Stimulated activated CD4-positive, alpha-beta T cell treated with anti-CD3 and anti-CD28 coated beads, Interleukin-12 subunit alpha, Interleukin-12 subunit beta, amount 100 ng/mL, for 4 hours (primary cell): ENCODE measurements around the gene SECTM1.
"Not testable (repeated sequence)": the region's sequence is repeated elsewhere in the genome, so short reads cannot be mapped to it uniquely, and the experiment has no call there.

Source experiments
- DNase-seq: peaks from one replicate; pipeline ENCODE4 v3.0.0-alpha.2; 2020

The SECTM1 gene

GRCh38 chr17:82333279-82334171, at the start of gene SECTM1:
Gene SECTM1 (minus strand): TSS chr17:82333766. CDS start chr17:82327240, 6,526 bp downstream.
- peak; percentile 27 for DNase-seq

GRCh38 chr17:82382933-82383255, 49.3 kb upstream of the SECTM1 start:
- no peak for DNase-seq

GRCh38 chr17:82382220-82382932, 48.8 kb upstream of the SECTM1 start:
- DNase-seq, result not testable (repeated sequence)

- DNase-seq, result not testable (repeated sequence)
Observed at GRCh38 chr17:82381703-82382009, 48.1 kb upstream of the SECTM1 start.

- no peak for DNase-seq
Observed at GRCh38 chr17:82380860-82381702, 47.5 kb upstream of the SECTM1 start.

GRCh38 chr17:82378741-82379021, 45.1 kb upstream of the SECTM1 start:
- no peak for DNase-seq

- DNase-seq, result no peak
Observed at GRCh38 chr17:82377924-82378740, 44.6 kb upstream of the SECTM1 start.

- DNase-seq, result not testable (repeated sequence)
Observed at GRCh38 chr17:82377294-82377693, 43.7 kb upstream of the SECTM1 start.

GRCh38 chr17:82376042-82376730, 42.6 kb upstream of the SECTM1 start:
- no peak for DNase-seq

- DNase-seq, result no peak
Observed at GRCh38 chr17:82375359-82376041, 41.9 kb upstream of the SECTM1 start.

- no peak for DNase-seq
Observed at GRCh38 chr17:82374626-82375331, 41.2 kb upstream of the SECTM1 start.

GRCh38 chr17:82373731-82374625, 40.4 kb upstream of the SECTM1 start:
- DNase-seq, result no peak

- DNase-seq, result not testable (repeated sequence)
Observed at GRCh38 chr17:82373072-82373452, 39.5 kb upstream of the SECTM1 start.

GRCh38 chr17:82372249-82373071, 38.9 kb upstream of the SECTM1 start:
- DNase-seq, result no peak

- no peak for DNase-seq
Observed at GRCh38 chr17:82371333-82372248, 38.0 kb upstream of the SECTM1 start, which contains the start of gene UTS2R. Gene UTS2R (plus strand): TSS chr17:82371765. CDS start chr17:82374325, 2,560 bp downstream.

GRCh38 chr17:82370471-82371332, 37.1 kb upstream of the SECTM1 start:
- peak; percentile 38 for DNase-seq

GRCh38 chr17:82369211-82369610, 35.6 kb upstream of the SECTM1 start:
- no peak for DNase-seq
